Middle frontal gyrus (tissue), 1 donor: Measurements from ENCODE around the gene NPAS4.
A peak's percentile ranks its signal among the peaks of the same experiment; 100 is the strongest.
"Not testable (repeated sequence)": the region's sequence is repeated elsewhere in the genome, so short reads cannot be mapped to it uniquely, and the experiment has no call there.

Experiments
- DNase-seq: peaks from one replicate; pipeline ENCODE4 v3.0.0-alpha.2; 2015; ENCODE audit warnings: low spot score; ENCODE audit errors: extremely low spot score

NPAS4 gene

GRCh38 chr11:66420671-66421476 lies at the start of gene NPAS4:
Gene NPAS4 (plus strand): TSS chr11:66421035. CDS start chr11:66421180, 145 bp downstream.
- peak; percentile 36 for DNase-seq

- DNase-seq: no peak
These were observed 49.0 kb upstream of the NPAS4 start, which contains the start of gene SLC29A2 for GRCh38 chr11:66371627-66372415. Gene SLC29A2 (minus strand): TSS chr11:66371760. CDS start chr11:66371591, 169 bp downstream.

GRCh38 chr11:66373265-66373664 lies 47.6 kb upstream of the NPAS4 start:
- no peak for DNase-seq

- not testable (repeated sequence) for DNase-seq
These were observed 47.0 kb upstream of the NPAS4 start for GRCh38 chr11:66373690-66374287.

- DNase-seq: not testable (repeated sequence)
These were observed 40.6 kb upstream of the NPAS4 start for GRCh38 chr11:66380264-66380663.

- not testable (repeated sequence) for DNase-seq
These were observed 36.5 kb upstream of the NPAS4 start for GRCh38 chr11:66384316-66384715.

GRCh38 chr11:66386171-66387069 lies 34.4 kb upstream of the NPAS4 start:
- peak; percentile 76 for DNase-seq

GRCh38 chr11:66388780-66389386 lies 32.0 kb upstream of the NPAS4 start:
- no peak for DNase-seq

- no peak for DNase-seq
These were observed 29.5 kb upstream of the NPAS4 start for GRCh38 chr11:66391322-66391721.

- no peak for DNase-seq
These were observed 26.9 kb upstream of the NPAS4 start for GRCh38 chr11:66393954-66394353.

GRCh38 chr11:66407651-66408050 lies 13.2 kb upstream of the NPAS4 start:
- no peak for DNase-seq

- DNase-seq: peak; percentile 78
These were observed 12.2 kb upstream of the NPAS4 start for GRCh38 chr11:66408488-66409214.

GRCh38 chr11:66409226-66409625 lies 11.6 kb upstream of the NPAS4 start:
- DNase-seq: no peak

GRCh38 chr11:66410191-66410590 lies 10.6 kb upstream of the NPAS4 start:
- DNase-seq: no peak

GRCh38 chr11:66411323-66411722 lies 9.5 kb upstream of the NPAS4 start:
- no peak for DNase-seq

- no peak for DNase-seq
These were observed 8.7 kb upstream of the NPAS4 start for GRCh38 chr11:66412110-66412509.

- no peak for DNase-seq
These were observed 7.7 kb upstream of the NPAS4 start for GRCh38 chr11:66413167-66413566.

- DNase-seq: no peak
These were observed 6.5 kb upstream of the NPAS4 start for GRCh38 chr11:66414120-66414934.

- DNase-seq: no peak
These were observed 5.4 kb upstream of the NPAS4 start for GRCh38 chr11:66415423-66415822.
